OCI-LY3 (cell line): ENCODE measurements around the gene ANKH.

ENCODE experiments used
- H2AFZ ChIP-seq: fragments of 200-600, 300-600 bp; shearing (Covaris generic); 2 replicates; pipeline ENCODE4 v1.6.0; 2014; ENCODE audit warnings: antibody characterized with exemption, low read depth, low read length
- H3K27ac ChIP-seq: fragments of 200-600, 300-600 bp; sonication (generic); 2 replicates; pipeline ENCODE4 v1.5.1; 2014; ENCODE audit warnings: mild to moderate bottlenecking, low read length, moderate library complexity, mixed read lengths
- H3K27me3 ChIP-seq: fragments of 200-600, 300-600 bp; sonication (generic); 2 replicates; pipeline ENCODE4 v1.6.1; 2014; ENCODE audit warnings: low read depth, low read length, mixed read lengths
- H3K36me3 ChIP-seq: fragments of 200-600, 300-600 bp; sonication (generic); replicated peaks from 2 replicates; pipeline ENCODE3; 2014; ENCODE audit warnings: low read depth, low read length, mixed read lengths
- H3K4me1 ChIP-seq: fragments of 300-600, 200-600 bp; sonication (generic); 2 replicates; pipeline ENCODE4 v1.6.1; 2014; ENCODE audit warnings: low read length, mixed read lengths
- H3K4me2 ChIP-seq: fragments of 200-600, 300-600 bp; sonication (generic); 2 replicates; pipeline ENCODE4 v1.6.1; 2014; ENCODE audit warnings: low read length, mixed read lengths
- H3K4me3 ChIP-seq: fragments of 300-600, 200-600 bp; sonication (generic); 2 replicates; pipeline ENCODE4 v1.5.1; 2014; ENCODE audit warnings: antibody characterized with exemption, mild to moderate bottlenecking, low read length, moderate library complexity
- H3K79me2 ChIP-seq: fragments of 300-600, 200-600 bp; shearing (Covaris generic); 2 replicates; pipeline ENCODE4 v1.6.1; 2014; ENCODE audit warnings: mild to moderate bottlenecking, low read length, mixed read lengths
- H3K9ac ChIP-seq: fragments of 300-600, 200-600 bp; shearing (Covaris generic); 2 replicates; pipeline ENCODE4 v1.6.0; 2014; ENCODE audit warnings: mild to moderate bottlenecking, low read length, moderate library complexity
- H3K9me3 ChIP-seq: fragments of 200-600, 300-600 bp; shearing (Covaris generic); 2 replicates; pipeline ENCODE4 v1.6.1; 2014; ENCODE audit warnings: low read length, mixed read lengths; ENCODE audit not compliant: insufficient read depth
- H4K20me1 ChIP-seq: fragments of 200-600, 300-600 bp; sonication (generic); 2 replicates; pipeline ENCODE4 v1.6.1; 2016; ENCODE audit warnings: low read length, mixed read lengths; ENCODE audit not compliant: insufficient read depth
- CTCF ChIP-seq: fragments of 200-600, 300-600 bp; sonication (generic); IDR thresholded peaks from 2 replicates; pipeline ENCODE4 v1.5.1; 2014; ENCODE audit warnings: antibody characterized with exemption, low read length, low read depth
- EZH2phosphoT487 ChIP-seq: fragments of 200-600 bp; shearing (Covaris generic); IDR thresholded peaks from 2 replicates; pipeline ENCODE4 v1.6.1; 2018; ENCODE audit warnings: antibody characterized with exemption, mixed run types, low read depth

ANKH gene

GRCh38 chr5:14739538-14739937 lies 132.0 kb downstream of the ANKH start:
- no peak overlapping the region for H2AFZ ChIP-seq
- TF ChIP-seq EZH2phosphoT487 (no peak), CTCF (no peak)
- no peaks in the 10 kb centered on the region for H4K20me1 ChIP-seq
- no peaks in the 10 kb centered on the region for H3K36me3 ChIP-seq
- peaks cover 12% of the 10 kb centered on the region for H3K4me1 ChIP-seq
- no peak overlapping the region for H3K9ac ChIP-seq
- no peak overlapping the region for H3K4me2 ChIP-seq
- H3K27ac ChIP-seq = no peak overlapping the region
- H3K79me2 ChIP-seq = no peaks in the 10 kb centered on the region
- no peak overlapping the region for H3K4me3 ChIP-seq
- no peaks in the 10 kb centered on the region for H3K27me3 ChIP-seq
- H3K9me3 ChIP-seq = no peaks in the 10 kb centered on the region

- no peak overlapping the region for H3K9ac ChIP-seq
- no peak overlapping the region for H2AFZ ChIP-seq
- no peak for TF ChIP-seq EZH2phosphoT487
- no peak for TF ChIP-seq CTCF
- H3K4me2 ChIP-seq = no peak overlapping the region
- H3K27ac ChIP-seq = no peak overlapping the region
- H3K36me3 ChIP-seq = no peaks in the 10 kb centered on the region
- H3K4me3 ChIP-seq = no peak overlapping the region
- no peaks in the 10 kb centered on the region for H3K9me3 ChIP-seq
- no peaks in the 10 kb centered on the region for H3K79me2 ChIP-seq
- H3K27me3 ChIP-seq = no peaks in the 10 kb centered on the region
- H4K20me1 ChIP-seq = no peaks in the 10 kb centered on the region
- peaks cover 10% of the 10 kb centered on the region for H3K4me1 ChIP-seq
Observed at GRCh38 chr5:14738050-14738449, 133.5 kb downstream of the ANKH start.

- H3K27ac ChIP-seq = no peak overlapping the region
- no peak overlapping the region for H2AFZ ChIP-seq
- TF ChIP-seq EZH2phosphoT487 (no peak), CTCF (no peak)
- H3K9me3 ChIP-seq = no peaks in the 10 kb centered on the region
- H4K20me1 ChIP-seq = no peaks in the 10 kb centered on the region
- peaks cover 10% of the 10 kb centered on the region for H3K4me1 ChIP-seq
- H3K9ac ChIP-seq = no peak overlapping the region
- H3K36me3 ChIP-seq = no peaks in the 10 kb centered on the region
- H3K4me2 ChIP-seq = no peak overlapping the region
- no peaks in the 10 kb centered on the region for H3K79me2 ChIP-seq
- H3K27me3 ChIP-seq = no peaks in the 10 kb centered on the region
- no peak overlapping the region for H3K4me3 ChIP-seq
Observed at GRCh38 chr5:14737291-14737690, 134.3 kb downstream of the ANKH start.

- no peaks in the 10 kb centered on the region for H3K79me2 ChIP-seq
- no peak for TF ChIP-seq EZH2phosphoT487
- no peak for TF ChIP-seq CTCF
- no peak overlapping the region for H2AFZ ChIP-seq
- no peaks in the 10 kb centered on the region for H3K36me3 ChIP-seq
- H3K9ac ChIP-seq = no peak overlapping the region
- peaks cover 10% of the 10 kb centered on the region for H3K4me1 ChIP-seq
- H3K27me3 ChIP-seq = no peaks in the 10 kb centered on the region
- no peak overlapping the region for H3K27ac ChIP-seq
- H3K9me3 ChIP-seq = no peaks in the 10 kb centered on the region
- no peaks in the 10 kb centered on the region for H4K20me1 ChIP-seq
- H3K4me3 ChIP-seq = no peak overlapping the region
- H3K4me2 ChIP-seq = no peak overlapping the region
Observed at GRCh38 chr5:14735944-14736343, 135.6 kb downstream of the ANKH start.
